SK-N-MC (cell line): ENCODE measurements around the gene GRAMD2B.

Source experiments
- EZH2 ChIP-seq: fragments of 200-600 bp; sonication (generic); IDR thresholded peaks from one replicate; pipeline ENCODE4 v1.6.1; 2017; ENCODE audit warnings: antibody characterized with exemption
- FOXP2 ChIP-seq: optimal IDR thresholded peaks from 2 replicates; pipeline ENCODE3; 2011; ENCODE audit warnings: mild to moderate bottlenecking, moderate library complexity; ENCODE audit not compliant: insufficient read depth; ENCODE audit errors: extremely low read length, control extremely low read depth
- POLR2AphosphoS5 ChIP-seq: IDR thresholded peaks from 2 replicates; pipeline ENCODE4 v1.6.1; 2012; ENCODE audit warnings: mild to moderate bottlenecking, low read depth, low read length, borderline replicate concordance

DNA sequence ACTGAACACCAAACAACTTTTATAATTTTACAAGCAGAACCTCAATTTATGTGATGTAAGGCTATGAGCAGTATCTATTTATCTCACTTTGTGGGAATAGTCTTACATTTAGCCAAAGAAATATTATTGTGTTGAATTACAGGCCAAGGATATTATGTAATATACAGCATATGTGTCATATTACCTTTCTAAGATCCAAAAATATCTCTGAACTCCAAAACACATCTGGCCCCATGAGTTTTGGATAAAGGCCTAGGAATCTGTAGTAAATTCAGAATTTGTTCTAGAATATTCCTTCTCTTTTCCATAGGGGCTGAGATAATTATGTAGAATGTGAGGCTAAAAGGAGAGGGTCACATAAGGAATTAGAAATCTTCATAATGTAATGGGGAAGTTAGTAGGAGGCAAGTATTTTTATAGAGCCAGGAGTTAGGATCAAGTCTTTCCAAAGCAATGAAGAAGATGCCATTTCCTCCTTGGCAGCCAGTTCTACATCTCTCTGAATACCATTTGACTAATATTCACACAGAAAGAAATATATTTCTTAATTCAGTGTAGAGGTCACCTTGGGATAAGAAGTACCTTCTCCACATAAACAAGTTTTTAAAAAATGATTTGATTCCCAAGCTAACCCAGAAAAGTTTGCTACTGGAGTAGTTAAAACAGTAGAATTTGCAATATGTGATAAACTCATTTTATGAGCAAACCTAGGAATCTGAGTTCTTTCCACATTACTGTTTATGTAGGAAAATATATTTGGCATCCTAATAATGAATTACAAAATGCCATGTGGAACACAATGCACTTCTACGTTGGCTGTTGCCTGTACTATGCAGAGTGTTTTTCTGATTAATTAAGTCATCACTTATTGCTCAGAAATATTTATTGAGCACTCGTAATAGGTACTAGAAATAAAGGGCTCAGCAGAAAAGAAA is 20.3 kb upstream of the GRAMD2B start:
- no peak for TF ChIP-seq POLR2AphosphoS5
- no peak for TF ChIP-seq EZH2
- no peak for TF ChIP-seq FOXP2
